ENCODE results near the gene LEAP2.

Gene LEAP2

DNA sequence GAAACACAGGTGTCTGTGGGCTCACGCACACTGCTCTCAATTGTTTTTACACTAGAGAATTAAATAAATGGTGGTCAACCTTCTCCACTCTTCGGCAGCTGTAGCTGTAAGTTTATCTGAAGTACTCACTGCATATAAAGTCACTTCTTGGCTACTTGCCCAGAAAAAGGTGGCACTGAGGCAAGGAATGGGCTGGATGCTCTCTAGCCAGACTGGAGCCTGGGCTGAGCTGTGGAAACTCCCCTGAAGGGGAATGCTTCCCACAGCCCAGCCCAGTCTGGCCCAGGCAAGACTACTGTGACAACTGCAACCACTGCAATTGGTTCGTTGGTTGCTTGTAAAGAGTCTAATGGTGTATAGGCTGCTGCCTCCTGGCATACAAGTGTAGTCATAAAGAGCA lies 4.5 kb downstream of the LEAP2 start:
- DNase-seq (ENCODE audit: low read depth): no peak

DNA sequence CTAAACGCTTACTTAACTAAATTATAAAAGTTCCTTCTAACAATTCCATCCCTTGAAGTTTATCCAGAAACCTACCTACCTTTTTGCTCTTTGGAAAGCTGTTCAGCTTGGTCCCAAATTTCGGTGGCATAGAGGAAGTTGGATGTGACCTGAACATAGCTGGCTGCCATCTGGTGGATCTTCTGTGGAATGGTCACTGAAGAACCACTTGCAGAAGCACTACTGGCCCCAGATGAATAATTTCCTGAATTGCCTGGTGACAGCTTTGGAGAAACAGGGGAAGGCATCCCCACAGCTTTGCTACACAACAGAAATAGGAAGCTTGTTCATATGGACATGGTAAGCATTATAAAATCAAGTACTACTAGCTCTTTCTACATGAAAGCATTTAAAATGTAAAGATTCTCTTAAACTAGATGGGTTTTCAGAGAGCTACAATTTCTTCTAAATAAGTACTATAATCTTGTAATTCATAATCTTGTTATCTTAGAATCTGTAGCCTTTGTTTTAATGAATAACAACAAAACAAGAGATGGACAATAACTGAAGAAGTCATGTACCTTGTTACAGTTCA lies 9.9 kb downstream of the LEAP2 start:
- no peak for DNase-seq (ENCODE audit: low read depth)

DNA sequence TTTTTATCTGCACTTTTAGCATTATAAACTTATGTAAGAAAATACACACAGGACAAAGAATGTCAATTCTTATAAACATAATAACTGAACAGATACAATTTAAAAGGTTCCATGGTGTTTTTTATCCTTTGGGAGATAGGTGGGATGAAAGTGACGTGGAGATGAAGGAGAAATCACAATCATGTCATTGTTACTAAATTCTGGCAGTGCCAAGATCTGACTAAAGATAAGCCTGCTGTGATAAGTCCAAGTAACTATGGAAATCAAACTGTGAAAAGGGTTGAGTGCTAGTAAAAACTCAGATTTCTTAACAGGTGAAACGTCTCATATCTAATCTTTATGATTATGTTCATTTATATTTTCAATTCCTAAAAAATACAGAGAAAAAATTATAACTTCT lies 11.1 kb downstream of the LEAP2 start:
- DNase-seq (ENCODE audit: low read depth): no peak

DNA sequence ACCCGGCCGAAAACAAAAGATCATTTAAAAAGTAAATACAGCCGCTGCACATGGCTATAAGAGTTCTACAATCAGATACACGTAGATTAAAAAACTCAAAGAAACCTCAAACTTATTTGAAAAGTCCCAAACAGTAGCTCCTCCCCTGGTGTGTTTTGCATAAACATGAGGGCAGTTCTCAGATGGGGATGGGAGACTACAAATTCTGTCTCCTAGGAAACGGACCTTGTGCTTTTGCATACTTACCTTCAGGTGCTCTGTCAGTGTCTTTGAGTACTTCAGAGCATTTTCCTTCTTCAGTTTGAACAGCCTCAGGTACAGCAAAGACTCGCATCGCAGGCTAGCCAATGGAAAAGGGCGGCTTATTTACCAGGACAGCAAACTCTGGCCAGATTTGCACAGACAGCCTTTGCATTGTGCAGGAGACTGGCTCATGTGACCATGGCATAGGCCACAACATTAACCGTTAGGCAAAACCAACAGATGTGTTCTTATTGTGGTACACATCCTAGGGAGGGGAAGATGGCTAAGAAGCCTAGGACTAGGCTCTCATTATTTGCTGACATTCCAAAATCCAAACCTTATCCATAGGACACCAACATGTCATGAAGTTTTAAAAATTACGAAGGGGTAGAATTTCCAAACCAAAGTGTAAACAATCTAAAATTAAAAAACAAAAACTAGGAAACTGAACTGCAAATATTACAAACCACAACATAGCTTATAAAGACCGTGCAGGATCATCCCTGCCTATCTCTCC lies 12.8 kb downstream of the LEAP2 start:
- no peak for DNase-seq (ENCODE audit: low read depth)

DNA sequence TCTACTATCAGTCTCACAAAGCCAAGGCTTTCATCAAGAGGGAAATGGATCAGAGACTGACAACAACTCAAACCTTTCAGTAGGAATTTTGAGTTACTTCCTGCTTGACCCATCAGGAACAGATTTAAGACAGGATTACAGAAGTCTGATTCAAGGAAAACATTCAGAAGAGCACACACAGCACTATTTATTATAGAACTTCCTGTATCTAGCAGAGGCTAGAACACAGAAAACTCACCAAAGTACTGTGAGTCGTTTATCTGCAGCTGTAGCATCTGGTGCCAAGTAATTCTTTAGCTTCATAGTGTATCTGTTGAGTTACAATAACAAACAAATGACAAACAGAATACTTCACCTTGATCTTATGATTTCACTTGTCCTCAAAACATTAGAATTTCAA lies 13.8 kb downstream of the LEAP2 start:
- DNase-seq (ENCODE audit: low read depth): no peak

DNA sequence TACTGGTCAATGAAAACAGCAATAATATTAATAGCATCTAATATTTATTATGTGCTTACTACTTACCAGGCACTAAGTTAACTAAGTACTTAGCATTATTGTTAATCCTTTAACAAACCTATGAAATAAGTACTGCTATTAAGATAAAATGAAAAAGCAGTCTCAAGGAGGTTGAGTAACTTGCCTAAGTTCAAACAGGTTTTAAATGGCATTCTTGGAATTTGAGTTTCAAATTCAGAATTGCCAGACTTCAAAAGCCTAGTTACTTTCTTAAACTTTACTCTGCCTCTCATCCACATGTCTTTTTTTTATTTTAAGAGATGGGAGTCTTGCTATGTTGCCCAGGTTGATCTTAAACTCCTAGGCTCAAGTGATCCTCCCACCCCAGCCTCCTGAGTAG lies 16.0 kb downstream of the LEAP2 start:
- DNase-seq (ENCODE audit: low read depth): no peak

DNA sequence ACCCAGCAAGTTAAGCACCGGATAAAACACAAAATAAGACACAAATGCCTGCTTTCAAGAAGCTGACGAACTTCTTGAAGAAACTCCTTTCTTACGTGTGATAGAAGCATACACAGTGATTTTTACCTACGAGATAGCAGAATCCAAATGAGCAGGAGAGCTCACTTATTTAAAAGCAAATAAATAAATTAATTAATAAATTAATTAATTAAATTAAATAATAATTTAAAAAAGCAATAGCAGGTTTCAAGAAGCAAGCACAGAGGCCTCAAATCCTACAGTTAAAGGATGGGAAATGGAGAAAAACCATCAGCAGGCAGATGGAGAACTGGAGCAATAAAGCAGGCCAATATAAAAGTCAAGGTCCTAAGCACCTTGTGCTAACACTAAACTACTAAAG lies 17.3 kb downstream of the LEAP2 start:
- DNase-seq (ENCODE audit: low read depth): no peak

DNA sequence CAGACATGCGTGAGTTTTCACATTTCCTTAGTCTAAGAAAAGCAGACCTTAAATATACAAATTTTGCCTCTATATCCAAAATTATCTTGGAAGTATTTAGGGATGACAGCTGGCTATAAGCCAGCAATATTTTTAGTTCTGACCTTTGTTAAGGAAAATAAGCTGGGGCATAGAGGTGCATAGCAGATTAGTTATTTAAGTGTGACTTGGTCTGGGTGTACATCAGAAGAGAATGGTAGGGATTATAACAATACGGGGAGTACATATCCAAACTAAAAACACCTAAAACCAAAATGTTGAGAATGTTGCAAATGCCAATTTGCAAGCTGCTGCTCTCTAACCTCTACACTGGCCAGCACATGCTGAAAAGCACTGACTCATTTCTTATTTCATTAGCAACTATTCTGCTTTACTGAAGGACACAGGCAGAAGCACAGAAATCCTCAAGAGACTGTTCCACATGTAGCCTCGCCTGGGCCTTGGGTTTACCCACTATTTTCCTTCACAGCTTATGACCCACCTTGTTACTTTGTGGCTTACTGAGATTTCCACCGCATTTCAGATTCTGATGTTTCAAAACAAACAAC lies 22.3 kb downstream of the LEAP2 start:
- DNase-seq (ENCODE audit: low read depth): no peak

DNA sequence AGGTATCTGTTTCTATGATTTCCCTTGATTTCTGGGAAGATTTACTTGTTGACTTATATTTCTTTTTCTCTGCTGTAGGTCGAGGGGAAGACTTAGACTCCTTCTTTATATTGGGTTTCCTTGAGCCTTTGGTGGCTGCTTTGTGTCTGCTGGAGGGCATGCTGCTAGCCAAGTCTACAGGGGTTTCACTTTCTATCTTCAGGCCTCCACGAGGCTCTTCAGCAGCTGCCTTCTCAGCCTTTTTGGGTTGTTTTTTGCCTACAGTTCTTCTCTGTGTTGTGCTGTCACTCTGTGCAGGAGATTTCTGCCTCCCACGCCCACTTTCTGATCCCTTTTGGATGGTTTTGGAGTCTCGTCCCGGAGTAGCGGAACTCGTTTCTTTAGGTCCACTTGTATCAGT lies 23.2 kb downstream of the LEAP2 start:
- no peak for DNase-seq (ENCODE audit: low read depth)

DNA sequence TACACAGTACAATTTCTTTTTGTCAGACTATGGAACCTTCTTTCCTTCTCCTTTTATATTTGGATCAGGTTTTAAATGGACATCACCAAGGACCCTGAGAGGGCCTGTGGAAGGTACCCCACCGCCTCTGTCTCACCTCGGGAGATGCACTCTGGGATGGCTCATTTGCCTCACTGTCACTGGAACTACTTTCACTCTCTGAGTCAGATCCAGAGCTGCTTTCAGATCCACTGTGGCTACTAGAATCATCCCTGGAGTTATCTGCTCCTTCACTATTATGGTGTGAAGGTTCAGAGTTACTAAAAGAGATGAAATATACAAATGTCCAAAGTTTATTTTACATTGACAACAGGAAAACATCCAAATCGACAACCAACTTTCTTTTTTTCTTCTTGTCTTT lies 24.6 kb downstream of the LEAP2 start:
- no peak for DNase-seq (ENCODE audit: low read depth)

DNA sequence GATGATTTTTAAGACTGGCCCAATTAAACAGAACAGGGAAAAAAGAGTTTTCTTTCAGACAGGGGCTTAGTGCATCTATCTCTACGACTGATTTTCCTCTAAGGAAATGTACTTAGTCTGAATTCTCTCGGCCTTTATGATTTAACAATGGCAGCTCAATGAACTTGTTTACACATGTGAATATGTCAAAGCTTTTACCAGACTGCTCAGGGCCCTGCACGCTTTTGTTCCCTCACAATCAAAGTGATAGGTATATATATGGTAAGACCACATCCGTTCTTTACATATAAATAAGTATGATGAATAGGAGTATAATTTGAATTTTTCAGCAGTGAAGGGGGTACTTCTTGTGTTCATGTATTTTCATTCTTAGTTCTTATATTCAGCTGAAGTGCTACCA lies 27.6 kb downstream of the LEAP2 start:
- DNase-seq (ENCODE audit: low read depth): no peak

DNA sequence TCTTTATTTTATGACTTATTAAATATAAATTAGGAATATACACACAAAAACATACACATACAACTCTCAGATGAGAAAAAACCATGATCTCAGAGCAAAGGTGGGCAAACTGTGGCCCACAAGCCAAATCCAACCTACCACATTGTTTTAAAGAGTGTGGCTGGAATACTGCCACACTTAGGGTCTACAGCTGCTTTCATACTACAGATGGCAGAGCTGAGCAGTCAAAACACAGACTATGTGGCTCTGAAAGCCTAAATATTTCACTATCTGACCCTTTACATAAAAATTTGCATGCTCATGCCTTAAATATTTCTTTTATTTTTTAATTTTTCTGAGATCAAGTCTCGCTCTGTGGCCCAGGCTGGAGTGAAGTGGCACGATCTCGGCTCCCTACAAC lies 28.3 kb downstream of the LEAP2 start:
- no peak for DNase-seq (ENCODE audit: low read depth)

DNA sequence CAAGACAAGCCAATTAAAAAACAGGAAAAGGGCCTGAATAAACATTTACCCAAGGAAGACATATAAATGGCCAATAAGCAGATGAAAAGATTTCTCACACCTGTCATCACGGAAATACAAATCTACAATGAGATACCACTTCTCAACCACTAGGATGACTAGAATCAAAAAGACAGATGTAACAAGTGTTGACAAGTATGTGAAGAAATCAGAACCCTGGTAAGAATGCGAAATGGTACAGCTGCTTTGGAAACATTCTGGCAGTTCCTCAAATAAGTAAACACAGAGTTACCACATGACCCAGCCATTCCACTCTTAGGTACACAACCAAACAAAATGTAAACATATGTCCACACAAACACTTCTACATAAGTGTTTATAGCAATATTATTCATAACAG lies 32.5 kb downstream of the LEAP2 start:
- no peak for DNase-seq (ENCODE audit: low read depth)

DNA sequence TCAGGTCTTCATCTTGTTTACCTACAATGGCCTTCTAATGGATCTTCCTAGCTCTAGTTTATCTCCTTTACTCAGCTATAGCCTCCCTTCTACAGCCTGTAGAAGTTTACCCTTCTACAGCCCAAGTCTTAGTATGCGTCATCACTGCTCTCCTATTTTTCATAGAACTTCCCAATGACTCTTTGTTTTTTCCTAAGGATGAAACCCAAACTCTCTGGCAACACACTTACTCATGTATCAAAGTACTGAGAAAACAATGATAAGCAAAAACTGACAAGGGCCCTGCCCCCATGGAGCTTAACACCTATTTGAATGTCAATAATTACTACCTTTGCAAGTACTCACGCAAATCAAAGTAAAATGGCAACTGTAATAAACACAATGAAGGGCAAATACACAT lies 33.7 kb downstream of the LEAP2 start:
- DNase-seq (ENCODE audit: low read depth): no peak

DNA sequence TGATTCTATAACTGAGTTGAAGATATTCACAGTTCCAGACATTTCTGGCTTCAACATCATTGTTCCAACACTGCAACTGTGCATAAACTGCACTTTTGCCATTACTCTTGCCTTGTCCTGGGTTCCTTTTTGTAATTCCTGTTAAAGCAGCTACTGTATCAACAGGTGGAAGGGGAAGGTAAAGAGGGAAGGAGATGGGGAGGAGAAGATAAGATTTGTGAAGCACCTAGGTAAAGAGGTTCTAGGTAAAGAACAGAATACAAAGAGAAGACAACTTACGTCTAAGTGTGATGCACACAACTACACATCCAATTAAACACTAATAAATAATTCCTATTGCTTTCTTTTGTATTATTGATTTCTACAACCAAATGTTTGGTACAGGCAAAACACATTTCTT lies 36.2 kb downstream of the LEAP2 start:
- DNase-seq (ENCODE audit: low read depth): no peak

DNA sequence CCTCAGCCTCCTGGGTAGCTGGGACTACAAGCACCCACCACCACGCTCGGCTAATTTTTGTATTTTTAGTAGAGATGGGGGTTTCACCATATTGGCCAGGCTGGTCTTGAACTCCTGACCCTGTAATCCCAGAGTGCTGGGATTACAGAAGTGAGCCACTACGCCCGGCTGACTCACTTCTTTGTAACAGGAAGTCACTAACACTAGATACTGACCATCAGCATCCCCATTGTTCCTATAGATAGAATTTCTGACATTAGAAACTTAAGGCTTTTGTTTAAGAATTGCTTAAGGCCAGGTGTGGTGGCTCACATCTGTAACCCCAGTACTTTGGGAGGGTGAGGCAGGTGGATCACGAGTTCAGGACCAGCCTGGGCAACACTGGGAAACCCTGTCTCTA lies 42.2 kb downstream of the LEAP2 start:
- no peak for DNase-seq (ENCODE audit: low read depth)

DNA sequence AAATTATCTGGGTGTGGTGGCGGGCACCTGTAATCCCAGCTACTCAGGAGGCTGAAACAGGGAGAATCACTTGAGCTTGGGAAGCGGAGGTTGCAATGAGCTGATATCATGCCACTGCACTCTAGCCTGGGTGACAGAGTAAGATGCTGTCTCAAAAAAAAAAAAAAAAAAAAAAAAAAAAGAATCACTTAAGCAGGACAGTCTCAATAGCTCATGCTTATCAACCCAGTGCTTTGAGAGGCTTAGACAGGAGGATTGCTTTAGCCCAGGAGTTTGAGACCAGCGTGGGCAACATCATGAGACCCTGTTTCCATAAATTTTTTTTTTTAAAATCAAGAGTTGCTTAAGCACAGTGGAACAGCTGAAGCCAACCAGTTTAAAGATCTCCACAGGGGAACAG lies 42.6 kb downstream of the LEAP2 start:
- DNase-seq (ENCODE audit: low read depth): no peak

All from stimulated activated CD4-positive, alpha-beta T cell treated with anti-CD3 and anti-CD28 coated beads, Interleukin-2, amount 100 ng/mL, for 4 hours (primary cell).